KOPT-K1 (cell line): Measurements from ENCODE around the gene TNFSF9.
A peak's percentile ranks its signal among the peaks of the same experiment; 100 is the strongest.
"Not testable (repeated sequence)": the region's sequence is repeated elsewhere in the genome, so short reads cannot be mapped to it uniquely, and the experiment has no call there.

Experiments used
- H3K27ac ChIP-seq: fragments of 200-600 bp; sonication (generic); 2 replicates; pipeline ENCODE4 v1.5.1; 2016; ENCODE audit warnings: antibody characterized with exemption, mild to moderate bottlenecking, low read depth, low read length; ENCODE audit not compliant: poor library complexity, severe bottlenecking
- H3K36me3 ChIP-seq: fragments of 200-600 bp; sonication (generic); 2 replicates; pipeline ENCODE4 v1.5.1; 2017; ENCODE audit warnings: antibody characterized with exemption, mild to moderate bottlenecking, low read length, moderate library complexity; ENCODE audit not compliant: insufficient read depth
- H3K9me3 ChIP-seq: fragments of 200-600 bp; sonication (generic); 2 replicates; pipeline ENCODE4 v1.5.1; 2017; ENCODE audit warnings: antibody characterized with exemption, low read length, mild to moderate bottlenecking; ENCODE audit not compliant: insufficient read depth, poor library complexity, severe bottlenecking

TNFSF9 gene

GRCh38 chr19:6533746-6534418 is 3.1 kb downstream of the TNFSF9 start:
- H3K27ac ChIP-seq: no peak overlapping the region
- no peaks in the 10 kb centered on the region for H3K36me3 ChIP-seq
- H3K9me3 ChIP-seq: no peaks in the 10 kb centered on the region

- Histone ChIP-seq H3K27ac (no peak overlapping the region), H3K36me3 (no peaks in the 10 kb centered on the region), H3K9me3 (no peaks in the 10 kb centered on the region)
Observed at GRCh38 chr19:6534451-6535093, 3.7 kb downstream of the TNFSF9 start.

GRCh38 chr19:6535558-6536137 is 4.8 kb downstream of the TNFSF9 start:
- Histone ChIP-seq H3K36me3 (no peaks in the 10 kb centered on the region), H3K27ac (peak overlapping the region; percentile 63), H3K9me3 (no peaks in the 10 kb centered on the region)

GRCh38 chr19:6539514-6539913 is 8.7 kb downstream of the TNFSF9 start:
- H3K36me3 ChIP-seq: no peaks in the 10 kb centered on the region
- H3K27ac ChIP-seq: no peak overlapping the region
- no peaks in the 10 kb centered on the region for H3K9me3 ChIP-seq

GRCh38 chr19:6540918-6541689 is 10.3 kb downstream of the TNFSF9 start:
- no peak overlapping the region for H3K27ac ChIP-seq
- no peaks in the 10 kb centered on the region for H3K36me3 ChIP-seq
- peaks cover 2% of the 10 kb centered on the region for H3K9me3 ChIP-seq

- no peak overlapping the region for H3K27ac ChIP-seq
- H3K36me3 ChIP-seq: no peaks in the 10 kb centered on the region
- peaks cover 21% of the 10 kb centered on the region for H3K9me3 ChIP-seq
Observed at GRCh38 chr19:6543866-6544347, 13.1 kb downstream of the TNFSF9 start.

GRCh38 chr19:6550679-6551078 is 19.9 kb downstream of the TNFSF9 start:
- H3K36me3 ChIP-seq, H3K27ac ChIP-seq: not testable (repeated sequence)
- H3K9me3 ChIP-seq: peaks cover 32% of the 10 kb centered on the region

- peak overlapping the region; percentile 58 for H3K27ac ChIP-seq
- peaks cover 31% of the 10 kb centered on the region for H3K9me3 ChIP-seq
Observed at GRCh38 chr19:6551091-6551490, 20.3 kb downstream of the TNFSF9 start.

GRCh38 chr19:6551607-6552450 is 21.0 kb downstream of the TNFSF9 start:
- peak overlapping the region; percentile 58 for H3K27ac ChIP-seq
- H3K36me3 ChIP-seq: no peaks in the 10 kb centered on the region
- H3K9me3 ChIP-seq: peaks cover 23% of the 10 kb centered on the region

More at GRCh38 chr19:6551091-6551490, 20.3 kb downstream of the TNFSF9 start:
- no peaks in the 10 kb centered on the region for H3K36me3 ChIP-seq

GRCh38 chr19:6556043-6556449 is 25.2 kb downstream of the TNFSF9 start:
- Histone ChIP-seq H3K27ac (no peak overlapping the region), H3K9me3 (peaks cover 6% of the 10 kb centered on the region), H3K36me3 (no peaks in the 10 kb centered on the region)

GRCh38 chr19:6556480-6557195 is 25.8 kb downstream of the TNFSF9 start:
- no peak overlapping the region for H3K27ac ChIP-seq

GRCh38 chr19:6562437-6562836 is 31.6 kb downstream of the TNFSF9 start:
- not testable (repeated sequence) for H3K36me3 ChIP-seq, H3K27ac ChIP-seq
- H3K9me3 ChIP-seq: peaks cover 27% of the 10 kb centered on the region

More at GRCh38 chr19:6556480-6557195, 25.8 kb downstream of the TNFSF9 start:
- Histone ChIP-seq H3K36me3 (no peaks in the 10 kb centered on the region), H3K9me3 (peaks cover under 1% of the 10 kb centered on the region)

GRCh38 chr19:6564393-6564792 is 33.6 kb downstream of the TNFSF9 start:
- H3K9me3 ChIP-seq: peaks cover 38% of the 10 kb centered on the region
- H3K36me3 ChIP-seq: no peaks in the 10 kb centered on the region
- no peak overlapping the region for H3K27ac ChIP-seq

GRCh38 chr19:6566727-6567126 is 35.9 kb downstream of the TNFSF9 start:
- H3K9me3 ChIP-seq: peaks cover 49% of the 10 kb centered on the region
- H3K27ac ChIP-seq, H3K36me3 ChIP-seq: not testable (repeated sequence)
